GM18526 (cell line): Measurements from ENCODE around the gene TSC22D3.

Experiments used
- POLR2A ChIP-seq: IDR thresholded peaks from 3 replicates; pipeline ENCODE4 v1.6.1; 2011; ENCODE audit not compliant: insufficient read length; ENCODE audit errors: extremely low read depth

TSC22D3 gene

GRCh38 chrX:107712231-107713202 lies 63.1 kb downstream of the TSC22D3 start:
- TF ChIP-seq POLR2A, result no peak

- no peak for TF ChIP-seq POLR2A
Measured at GRCh38 chrX:107711521-107712181, 63.9 kb downstream of the TSC22D3 start.

GRCh38 chrX:107710617-107711391 lies 64.8 kb downstream of the TSC22D3 start:
- no peak for TF ChIP-seq POLR2A

- TF ChIP-seq POLR2A, result no peak
Measured at GRCh38 chrX:107709266-107709806, 66.3 kb downstream of the TSC22D3 start.

GRCh38 chrX:107708762-107709161 lies 66.8 kb downstream of the TSC22D3 start:
- no peak for TF ChIP-seq POLR2A

- TF ChIP-seq POLR2A, result no peak
Measured at GRCh38 chrX:107707866-107708265, 67.7 kb downstream of the TSC22D3 start.

GRCh38 chrX:107706309-107706708 lies 69.3 kb downstream of the TSC22D3 start:
- no peak for TF ChIP-seq POLR2A

- TF ChIP-seq POLR2A, result no peak
Measured at GRCh38 chrX:107704587-107704986, 71.0 kb downstream of the TSC22D3 start.

- no peak for TF ChIP-seq POLR2A
Measured at GRCh38 chrX:107704181-107704580, 71.4 kb downstream of the TSC22D3 start.

- no peak for TF ChIP-seq POLR2A
Measured at GRCh38 chrX:107701493-107702121, 74.0 kb downstream of the TSC22D3 start.

GRCh38 chrX:107700790-107701189 lies 74.8 kb downstream of the TSC22D3 start:
- TF ChIP-seq POLR2A, result no peak

- TF ChIP-seq POLR2A, result no peak
Measured at GRCh38 chrX:107700317-107700774, 75.2 kb downstream of the TSC22D3 start.

- TF ChIP-seq POLR2A, result no peak
Measured at GRCh38 chrX:107699616-107700015, 76.0 kb downstream of the TSC22D3 start.

GRCh38 chrX:107691024-107691448 lies 84.6 kb downstream of the TSC22D3 start:
- no peak for TF ChIP-seq POLR2A

GRCh38 chrX:107687445-107687844 lies 88.1 kb downstream of the TSC22D3 start:
- no peak for TF ChIP-seq POLR2A

GRCh38 chrX:107686792-107687191 lies 88.8 kb downstream of the TSC22D3 start:
- TF ChIP-seq POLR2A, result no peak
